ENCODE measurements around the gene PCBP3. TPM values are rescaled to one million over a fixed set of nuclear protein-coding genes. Genes with fewer than 3 reads are reported as not detected.
"Not testable (repeated sequence)": the region's sequence is repeated elsewhere in the genome, so short reads cannot be mapped to it uniquely, and the experiment has no call there.

PCBP3 gene
- total RNA-seq, 4 donors from 2014 or later = 0.47 to 5.3 (median 1.0) TPM; not detected in 1

DNA sequence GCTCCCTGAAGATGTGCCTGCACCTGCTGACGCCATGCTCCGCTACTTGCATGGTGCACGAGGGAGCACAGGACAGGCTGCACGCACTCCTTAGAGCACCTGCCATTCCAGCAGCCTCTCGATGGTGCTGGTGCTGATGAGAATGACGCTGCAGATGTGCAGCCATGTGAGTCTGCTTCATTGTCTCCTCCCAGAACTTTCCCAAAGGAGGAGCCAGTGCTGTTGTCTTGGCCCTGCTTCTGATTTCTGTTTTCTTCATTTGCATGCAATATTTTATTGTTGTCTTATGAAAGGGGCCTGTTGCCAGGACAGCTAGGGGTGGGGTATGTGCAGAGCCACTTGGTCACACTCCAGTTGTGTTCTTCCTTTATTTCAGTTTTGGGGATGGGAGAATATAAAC, 70.1 kb downstream of the PCBP3 start:
- intact Hi-C loops (cut with DNase I) = no loop called here
- no peak for DNase-seq
- no peaks in the 10 kb centered on the region for H3K36me3 ChIP-seq
- H3K4me3 ChIP-seq = no peak overlapping the region
- H3K27ac ChIP-seq = no peak overlapping the region
- WGBS, 2 donors = 81 to 85% methylated on average over 5 to 6 of the region's 6 CpGs
- peaks cover 0 to 4% (median 1%) of the 10 kb centered on the region in 4 donors for H3K27me3 ChIP-seq
- peaks cover 0 to 8% (median 0%) of the 10 kb centered on the region in 3 donors for H3K9me3 ChIP-seq
- H3K4me1 ChIP-seq = no peaks in the 10 kb centered on the region
- TF ChIP-seq, protein P1, sequence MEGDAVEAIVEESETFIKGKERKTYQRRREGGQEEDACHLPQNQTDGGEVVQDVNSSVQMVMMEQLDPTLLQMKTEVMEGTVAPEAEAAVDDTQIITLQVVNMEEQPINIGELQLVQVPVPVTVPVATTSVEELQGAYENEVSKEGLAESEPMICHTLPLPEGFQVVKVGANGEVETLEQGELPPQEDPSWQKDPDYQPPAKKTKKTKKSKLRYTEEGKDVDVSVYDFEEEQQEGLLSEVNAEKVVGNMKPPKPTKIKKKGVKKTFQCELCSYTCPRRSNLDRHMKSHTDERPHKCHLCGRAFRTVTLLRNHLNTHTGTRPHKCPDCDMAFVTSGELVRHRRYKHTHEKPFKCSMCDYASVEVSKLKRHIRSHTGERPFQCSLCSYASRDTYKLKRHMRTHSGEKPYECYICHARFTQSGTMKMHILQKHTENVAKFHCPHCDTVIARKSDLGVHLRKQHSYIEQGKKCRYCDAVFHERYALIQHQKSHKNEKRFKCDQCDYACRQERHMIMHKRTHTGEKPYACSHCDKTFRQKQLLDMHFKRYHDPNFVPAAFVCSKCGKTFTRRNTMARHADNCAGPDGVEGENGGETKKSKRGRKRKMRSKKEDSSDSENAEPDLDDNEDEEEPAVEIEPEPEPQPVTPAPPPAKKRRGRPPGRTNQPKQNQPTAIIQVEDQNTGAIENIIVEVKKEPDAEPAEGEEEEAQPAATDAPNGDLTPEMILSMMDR (IDR thresholded peaks at IDR 0.05) = no peak
- TF ChIP-seq POLR2A (IDR thresholded peaks at IDR 0.05) = no peak

DNA sequence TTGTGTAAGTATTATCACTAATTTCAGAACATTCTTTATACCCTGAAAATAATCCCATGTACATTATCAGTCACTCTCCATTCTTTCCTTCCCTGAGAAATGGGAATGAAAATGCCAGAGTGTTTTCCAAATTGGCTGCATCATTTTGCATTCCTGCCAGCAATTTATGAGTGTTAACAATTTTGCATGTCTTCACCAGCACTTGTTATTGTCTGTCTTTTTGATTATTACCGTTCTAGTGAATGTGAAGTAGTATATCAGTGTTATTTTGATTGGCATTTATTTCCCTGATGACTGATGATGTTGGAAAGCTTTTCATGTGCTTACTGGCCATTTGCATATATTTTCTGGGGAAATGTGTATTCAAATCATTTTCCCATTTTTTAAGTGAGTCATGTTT, 71.9 kb downstream of the PCBP3 start:
- no peak for TF ChIP-seq POLR2A (IDR thresholded peaks at IDR 0.05)
- TF ChIP-seq, protein P1 (IDR thresholded peaks at IDR 0.05) = no peak
- DNase-seq = no peak
- intact Hi-C loops (cut with DNase I) = no loop called here
- H3K27ac ChIP-seq = no peak overlapping the region
- no peaks in the 10 kb centered on the region for H3K4me1 ChIP-seq
- peaks cover 0 to 18% (median 1%) of the 10 kb centered on the region in 4 donors for H3K27me3 ChIP-seq
- WGBS, 2 donors = 28 to 55% methylated on average over 1 of the region's 1 CpG
- H3K4me3 ChIP-seq = no peak overlapping the region
- H3K9me3 ChIP-seq = peaks cover 0 to 8% (median 0%) of the 10 kb centered on the region in 3 donors
- no peaks in the 10 kb centered on the region for H3K36me3 ChIP-seq

DNA sequence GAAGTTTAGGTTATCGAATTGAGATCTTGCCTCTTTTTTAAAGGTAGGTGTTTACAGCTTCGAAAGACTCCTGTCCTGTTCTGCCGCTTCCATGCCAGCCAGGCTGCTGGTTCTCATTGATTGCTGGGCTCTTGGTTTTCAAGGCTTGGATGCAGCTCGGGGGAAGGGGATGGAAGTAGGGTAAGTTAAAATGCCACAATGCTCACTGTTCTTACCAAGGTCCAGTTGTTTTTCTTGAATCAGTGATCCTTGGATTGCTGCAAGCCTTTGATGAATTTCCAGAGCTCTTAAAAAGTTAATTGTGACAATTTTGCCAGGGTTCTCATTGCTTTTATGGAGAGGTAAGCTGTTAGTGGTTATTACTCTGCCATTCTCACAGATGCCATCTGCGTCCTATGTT, 74.9 kb downstream of the PCBP3 start:
- WGBS, 2 donors = 82 to 94% methylated on average over 5 of the region's 5 CpGs
- no peaks in the 10 kb centered on the region for H3K4me1 ChIP-seq
- no peak for TF ChIP-seq POLR2A (IDR thresholded peaks at IDR 0.05)
- TF ChIP-seq, protein P1 (IDR thresholded peaks at IDR 0.05) = no peak

DNA sequence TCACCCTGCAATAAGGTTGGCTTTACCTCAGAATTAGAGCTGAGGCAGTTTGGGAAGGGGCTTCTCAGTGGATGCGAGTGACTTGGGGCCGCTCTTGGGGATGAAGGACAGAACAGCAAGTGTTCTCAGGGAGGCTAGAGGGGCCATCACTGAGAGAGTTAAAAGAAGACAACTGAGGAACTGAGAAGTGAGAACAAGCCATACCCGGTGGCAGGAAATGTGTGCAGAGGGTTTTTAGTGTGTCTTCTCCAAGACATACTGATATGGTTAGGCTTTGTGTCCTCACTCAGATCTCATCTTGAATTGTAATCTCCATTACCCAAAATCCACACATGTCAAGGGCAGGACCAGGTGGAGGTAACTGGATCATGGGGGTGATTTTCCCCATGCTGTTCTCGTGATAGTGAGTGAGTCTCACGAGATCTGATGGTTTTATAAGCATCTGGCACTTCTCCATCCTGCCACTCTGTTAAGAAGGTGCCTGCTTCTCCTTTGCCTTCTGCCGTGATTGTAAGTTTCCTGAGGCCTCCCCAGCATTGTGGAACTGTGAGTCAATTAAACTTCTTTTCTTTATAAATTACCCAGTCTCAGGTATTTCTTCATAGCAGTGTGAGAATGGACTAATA, 75.8 kb downstream of the PCBP3 start:
- no peak overlapping the region for H3K27ac ChIP-seq
- H3K27me3 ChIP-seq = peaks cover 0 to 18% (median 1%) of the 10 kb centered on the region in 4 donors
- H3K36me3 ChIP-seq = no peaks in the 10 kb centered on the region
- DNase-seq = no peak
- H3K4me3 ChIP-seq = no peak overlapping the region
- no peaks in the 10 kb centered on the region for H3K4me1 ChIP-seq
- TF ChIP-seq POLR2A (IDR thresholded peaks at IDR 0.05) = no peak
- TF ChIP-seq, protein P1 (IDR thresholded peaks at IDR 0.05) = no peak
- intact Hi-C loops (cut with DNase I) = no loop called here
- H3K9me3 ChIP-seq = no peaks in the 10 kb centered on the region
- 70 to 79% methylated on average over 5 to 6 of the region's 6 CpGs for WGBS, 2 donors

More for the DNA sequence above, 74.9 kb downstream of the PCBP3 start:
- DNase-seq = no peak
- H3K9me3 ChIP-seq = no peaks in the 10 kb centered on the region
- H3K27me3 ChIP-seq = peaks cover 0 to 18% (median 1%) of the 10 kb centered on the region in 4 donors
- no peaks in the 10 kb centered on the region for H3K36me3 ChIP-seq
- no peak overlapping the region for H3K27ac ChIP-seq
- intact Hi-C loops (cut with DNase I) = no loop called here
- H3K4me3 ChIP-seq = no peak overlapping the region

DNA sequence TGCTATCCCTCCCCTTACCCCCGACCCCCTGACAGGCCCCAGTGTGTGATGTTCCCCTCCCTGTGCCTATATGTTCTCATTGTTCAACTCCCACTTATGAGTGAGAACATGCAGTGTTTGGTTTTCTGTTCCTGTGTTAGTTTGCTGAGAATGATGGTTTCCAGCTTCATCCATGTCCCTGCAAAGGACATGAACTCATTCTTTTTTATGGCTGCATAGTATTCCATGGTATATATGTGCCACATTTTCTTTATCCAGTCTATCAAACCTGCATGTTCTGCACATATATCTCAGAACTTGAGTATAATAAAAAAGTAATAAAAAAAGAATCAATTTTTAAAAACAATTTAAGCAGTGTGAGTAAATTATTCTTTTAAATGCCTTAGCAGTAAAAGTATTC, 76.7 kb downstream of the PCBP3 start:
- H3K4me1 ChIP-seq; DNase-seq; H3K9me3 ChIP-seq; H3K36me3 ChIP-seq; H3K4me3 ChIP-seq; intact Hi-C loops (cut with DNase I); H3K27ac ChIP-seq: not testable (repeated sequence)
- peaks cover 0 to 18% (median 1%) of the 10 kb centered on the region in 4 donors for H3K27me3 ChIP-seq
- 43 to 50% methylated on average over 1 of the region's 1 CpG for WGBS, 2 donors
